Brain microvascular endothelial cell (primary cell): ENCODE measurements around the gene KCNA4.
"Not testable (repeated sequence)": the region's sequence is repeated elsewhere in the genome, so short reads cannot be mapped to it uniquely, and the experiment has no call there.

Experiments used
- DNase-seq: peaks from one replicate; pipeline ENCODE4 v3.0.0-alpha.2; 2020
- H3K27ac ChIP-seq: fragments of 250-450 bp; sonication (Bioruptor Pico); 2 replicates; pipeline ENCODE4 v1.5.1; 2020; ENCODE audit warnings: mild to moderate bottlenecking, moderate library complexity
- H3K27me3 ChIP-seq: fragments of 250-450 bp; sonication (Bioruptor Pico); replicated peaks from 2 replicates; pipeline ENCODE4 v1.5.1; 2020; ENCODE audit warnings: mild to moderate bottlenecking
- H3K36me3 ChIP-seq: fragments of 250-450 bp; sonication (Bioruptor Pico); replicated peaks from 2 replicates; pipeline ENCODE4 v1.5.1; 2020; ENCODE audit warnings: mild to moderate bottlenecking
- H3K4me3 ChIP-seq: 2 replicates; pipeline ENCODE4 v1.5.1; 2011; ENCODE audit warnings: low read depth, mild to moderate bottlenecking, control low read depth, low read length, moderate library complexity
- CTCF ChIP-seq: IDR thresholded peaks from 2 replicates; pipeline ENCODE4 v1.5.1; 2011; ENCODE audit warnings: low read depth, mild to moderate bottlenecking, moderate library complexity, low read length, control low read depth, inconsistent platforms; ENCODE audit errors: missing control alignments
- in situ Hi-C: cut with HindIII; loops from 2 replicates; pipeline ENCODE4 v1.10.0; 2017; ENCODE audit warnings: low sequenced_read_pairs, low pct_ligation_motif_present

Gene KCNA4

GRCh38 chr11:30045921-30046577 lies 29.2 kb upstream of the KCNA4 start:
- in situ Hi-C loops, result no loop called here
- TF ChIP-seq CTCF, result no peak
- Histone ChIP-seq H3K27me3 (no peaks in the 10 kb centered on the region), H3K27ac (no peak overlapping the region), H3K4me3 (no peak overlapping the region), H3K36me3 (no peaks in the 10 kb centered on the region)
- DNase-seq, result no peak

DNA sequence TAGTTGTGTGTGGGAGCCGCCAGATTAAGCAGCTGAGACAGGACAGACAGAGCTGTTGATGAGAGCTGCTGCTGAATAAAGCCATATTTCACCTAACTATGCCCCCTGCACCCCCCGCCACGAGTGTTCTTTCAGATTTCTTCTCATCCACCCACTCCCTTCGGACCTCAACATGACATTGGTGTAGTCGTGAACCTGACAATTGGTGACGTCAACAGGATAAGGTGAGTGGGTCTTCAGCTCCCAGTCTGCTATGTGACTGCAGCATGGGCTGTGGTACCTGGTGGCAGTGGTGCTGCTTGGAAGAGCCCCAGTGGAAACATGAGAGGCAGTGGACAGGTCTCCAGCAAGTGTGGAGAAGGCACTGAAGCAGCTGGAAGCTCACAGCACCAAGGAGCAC lies 28.3 kb upstream of the KCNA4 start:
- Histone ChIP-seq H3K27me3 (no peaks in the 10 kb centered on the region), H3K4me3 (no peak overlapping the region), H3K36me3 (no peaks in the 10 kb centered on the region), H3K27ac (no peak overlapping the region)
- in situ Hi-C loops, result no loop called here
- no peak for TF ChIP-seq CTCF
- DNase-seq, result no peak

- no peak for DNase-seq
- in situ Hi-C loops, result no loop called here
- H3K4me3 ChIP-seq, result no peak overlapping the region
- H3K36me3 ChIP-seq, result no peaks in the 10 kb centered on the region
- TF ChIP-seq CTCF, result no peak
- H3K27me3 ChIP-seq, result no peaks in the 10 kb centered on the region
- no peak overlapping the region for H3K27ac ChIP-seq
Observed at GRCh38 chr11:30041171-30041570, 24.3 kb upstream of the KCNA4 start.

DNA sequence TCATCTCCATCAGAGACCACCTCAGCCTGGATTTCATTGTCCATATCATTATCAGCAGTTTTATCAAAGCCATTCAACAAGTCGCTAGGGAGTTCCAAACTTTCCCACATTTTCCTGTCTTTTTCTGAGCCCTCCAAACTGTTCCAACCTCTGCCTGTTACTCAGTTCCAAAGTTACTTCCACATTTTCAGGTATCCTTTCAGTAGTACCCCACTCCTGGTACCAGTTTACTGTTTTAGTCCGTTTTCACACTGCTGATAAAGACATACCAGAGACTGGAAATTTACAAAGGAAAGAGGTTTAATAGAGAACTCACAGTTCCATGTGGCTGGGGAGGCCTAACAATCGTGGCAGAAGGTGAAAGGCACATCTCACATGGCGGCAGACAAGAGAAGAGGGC lies 17.9 kb upstream of the KCNA4 start:
- H3K27ac ChIP-seq, DNase-seq, H3K27me3 ChIP-seq, H3K36me3 ChIP-seq, in situ Hi-C loops, H3K4me3 ChIP-seq: not testable (repeated sequence)

GRCh38 chr11:30034166-30034565 lies 17.3 kb upstream of the KCNA4 start:
- in situ Hi-C loops, H3K27ac ChIP-seq: not testable (repeated sequence)

DNA sequence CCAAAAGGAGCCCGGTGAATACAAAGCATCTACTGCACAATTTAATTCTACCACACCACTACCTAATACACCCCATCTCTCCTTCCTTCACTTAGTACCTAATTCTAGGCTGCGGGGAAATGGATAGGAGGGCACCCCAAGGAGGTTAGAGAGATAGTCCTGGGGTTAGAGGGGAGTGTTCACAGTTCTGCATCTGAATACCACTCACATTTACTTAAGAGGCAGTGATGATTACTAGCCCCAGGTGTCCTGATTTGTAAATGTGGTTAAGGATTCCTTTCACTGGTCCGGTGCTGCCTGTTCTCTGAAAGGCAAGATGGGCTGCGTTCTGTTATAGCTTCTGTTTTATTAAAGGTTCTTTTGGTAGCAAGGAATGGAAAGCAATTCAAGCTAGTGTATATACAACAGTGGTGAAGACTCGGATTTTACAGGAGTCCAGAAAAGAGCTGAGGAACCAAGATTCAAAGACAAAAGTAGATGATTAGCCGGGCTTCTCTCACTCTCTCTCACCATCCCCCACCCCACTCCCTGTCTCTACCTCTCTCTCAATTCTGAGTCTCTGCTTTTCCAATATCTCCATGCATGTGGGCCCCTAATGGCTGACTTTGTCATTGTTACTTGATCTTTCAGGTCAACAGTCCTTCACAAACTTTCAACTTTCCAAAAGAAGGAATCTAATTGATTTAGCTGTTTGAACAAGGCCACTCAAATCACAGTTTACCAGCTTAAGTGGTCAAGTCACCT lies 8.7 kb upstream of the KCNA4 start:
- TF ChIP-seq CTCF, result no peak
- in situ Hi-C loops, result no loop called here
- no peak overlapping the region for H3K4me3 ChIP-seq
- DNase-seq, result no peak
- no peaks in the 10 kb centered on the region for H3K36me3 ChIP-seq
- H3K27me3 ChIP-seq, result no peaks in the 10 kb centered on the region
- no peak overlapping the region for H3K27ac ChIP-seq

More at GRCh38 chr11:30034166-30034565, 17.3 kb upstream of the KCNA4 start:
- H3K4me3 ChIP-seq, H3K36me3 ChIP-seq, H3K27me3 ChIP-seq, DNase-seq: not testable (repeated sequence)
